ENCODE measurements around the gene GGTA1.

The GGTA1 gene

DNA sequence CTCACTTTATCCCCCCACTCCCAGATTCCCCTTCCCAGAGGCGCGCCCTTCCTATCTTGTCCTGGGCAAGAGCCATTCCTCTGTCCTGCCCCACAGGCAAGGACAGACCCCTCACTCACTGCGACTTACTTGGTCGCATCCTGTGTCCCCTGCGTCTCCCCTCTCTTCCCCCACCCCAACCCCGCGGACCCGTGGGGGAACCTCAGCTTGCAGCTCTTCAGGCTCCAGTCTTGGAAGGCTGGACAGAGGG, 542 bp downstream of the GGTA1 start:
- no peak for DNase-seq (ENCODE audit: low read depth in 2 of 2)

DNA sequence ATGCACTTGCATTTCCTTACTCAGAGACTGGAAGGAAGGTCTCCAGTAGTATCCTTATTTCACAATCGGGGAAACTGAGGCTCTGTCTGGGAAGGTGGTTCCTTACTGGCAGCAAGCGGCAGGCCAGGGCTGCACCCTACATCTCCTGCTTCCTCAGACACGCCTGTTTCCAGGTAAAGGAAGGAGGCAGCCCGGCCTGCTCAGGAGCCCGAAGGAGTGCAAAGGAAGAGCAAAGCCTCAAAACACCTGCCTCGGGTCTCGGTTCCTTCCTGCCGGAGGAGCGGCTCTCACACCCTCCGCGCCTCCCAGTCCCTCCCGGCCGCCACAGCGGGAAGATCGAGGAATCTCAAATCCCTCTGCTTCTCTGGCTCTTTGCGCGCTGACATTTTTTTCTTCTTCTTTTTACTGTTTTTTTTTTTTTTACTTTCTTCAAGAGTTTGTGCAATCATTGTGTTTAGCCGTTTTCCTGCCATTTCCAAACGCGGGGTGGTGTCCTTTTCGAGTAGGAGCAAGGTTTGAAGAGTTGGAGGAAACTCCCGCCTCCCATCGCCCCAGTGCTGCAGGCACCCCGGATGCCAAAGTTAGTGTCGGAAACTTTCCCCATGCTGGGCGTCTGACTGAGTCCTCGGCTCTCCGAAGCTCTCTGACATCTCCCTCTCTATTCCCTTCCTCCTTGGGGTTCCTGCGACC, 1.0 kb downstream of the GGTA1 start:
- no peak for DNase-seq (ENCODE audit: low read depth in 2 of 2)

DNA sequence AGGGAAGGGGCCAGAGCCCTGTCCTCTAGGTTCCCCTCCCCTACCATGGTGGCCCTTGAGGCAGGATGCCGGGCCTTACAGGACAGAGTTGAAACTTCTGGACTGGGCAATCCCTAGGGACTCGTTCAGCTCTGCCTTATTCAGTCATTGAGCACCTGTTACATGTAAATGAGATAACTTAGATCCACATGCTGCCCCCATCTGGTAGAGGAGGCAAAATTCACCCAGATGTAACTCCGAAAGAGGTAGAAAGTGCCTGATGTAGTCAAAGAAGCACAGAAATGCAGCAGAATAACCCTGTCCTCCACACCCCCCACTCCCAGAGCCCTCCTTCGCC, 1.5 kb downstream of the GGTA1 start:
- DNase-seq (ENCODE audit: low read depth in 2 of 2) = no peak

DNA sequence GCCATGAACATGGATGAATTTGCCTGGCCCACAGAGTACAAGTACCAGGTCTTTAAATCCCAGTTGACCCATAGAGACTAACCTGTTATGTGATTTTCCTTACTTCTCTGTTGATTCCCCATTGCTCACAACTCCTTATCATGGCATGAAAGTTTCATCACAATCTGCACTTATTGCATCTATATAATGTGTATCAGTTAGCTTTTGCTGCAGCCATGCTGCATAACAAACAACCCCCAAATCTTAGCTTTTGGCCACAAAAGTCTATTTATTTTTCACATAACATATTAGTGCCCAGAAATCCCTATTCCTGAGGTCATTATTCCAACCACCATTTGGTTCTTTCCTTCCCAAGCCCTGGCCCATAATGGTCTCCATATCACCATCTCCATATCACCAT, 3.7 kb downstream of the GGTA1 start:
- no peak for DNase-seq (ENCODE audit: low read depth in 2 of 2)

DNA sequence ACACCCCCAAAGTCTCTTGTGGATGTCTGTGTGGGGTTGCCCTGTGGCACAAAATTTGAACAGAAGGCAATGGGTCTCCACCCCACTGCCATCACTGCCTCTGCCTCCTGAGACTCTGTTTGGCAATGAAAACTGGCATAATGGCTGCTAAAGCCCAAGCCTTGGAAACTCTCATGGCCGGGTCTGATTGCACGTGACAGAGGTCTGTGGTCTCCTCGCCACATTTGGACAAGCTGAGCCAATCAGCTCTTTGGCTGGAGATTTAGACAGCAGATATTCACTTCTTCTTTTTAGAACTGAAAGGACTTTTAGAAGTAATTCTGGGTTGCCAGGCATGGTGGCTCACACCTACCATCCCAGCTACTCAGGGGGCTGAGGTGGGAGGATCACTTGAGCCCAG, 5.5 kb downstream of the GGTA1 start:
- no peak for DNase-seq (ENCODE audit: low read depth in 2 of 2)

DNA sequence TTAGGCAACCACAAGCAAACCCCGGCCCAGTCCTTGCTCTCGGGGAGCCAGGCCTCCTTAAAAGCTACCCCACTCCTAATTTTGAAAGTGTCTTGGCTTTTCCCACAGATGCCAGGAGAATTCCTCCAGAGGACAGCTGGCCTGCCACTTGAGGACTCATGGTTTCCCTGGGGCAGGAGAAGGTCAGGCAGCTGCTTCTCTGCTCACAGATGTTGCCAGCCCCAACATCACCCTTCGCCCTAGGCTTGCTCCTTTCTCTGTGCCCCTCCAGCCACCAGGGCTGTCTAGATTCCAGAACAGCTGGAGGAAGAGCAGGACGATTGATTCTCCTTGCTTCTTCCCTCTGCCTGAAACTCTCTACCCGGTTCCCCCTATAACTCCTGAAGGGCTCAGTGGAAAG, 8.5 kb downstream of the GGTA1 start:
- DNase-seq (ENCODE audit: low read depth in 2 of 2) = no peak

DNA sequence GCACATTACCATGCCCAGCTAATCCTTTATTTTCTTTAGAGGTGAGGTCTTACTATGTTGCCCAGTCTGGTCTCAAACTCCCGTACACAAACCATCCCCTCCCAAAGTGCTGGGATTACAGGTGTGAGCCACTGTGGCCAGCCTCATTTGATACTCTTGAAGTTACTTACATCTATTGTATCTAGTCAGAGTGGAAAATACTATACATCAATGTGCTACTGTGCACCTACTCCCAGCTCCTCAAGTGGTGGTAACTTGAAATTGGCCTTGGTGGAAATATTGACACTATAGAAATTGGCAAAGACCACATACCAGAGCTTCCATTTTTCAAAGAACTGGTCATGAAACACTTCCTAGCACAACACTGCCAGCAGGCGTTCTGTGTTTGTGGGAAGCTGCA, 10.3 kb downstream of the GGTA1 start:
- no peak for DNase-seq (ENCODE audit: low read depth in 2 of 2)

DNA sequence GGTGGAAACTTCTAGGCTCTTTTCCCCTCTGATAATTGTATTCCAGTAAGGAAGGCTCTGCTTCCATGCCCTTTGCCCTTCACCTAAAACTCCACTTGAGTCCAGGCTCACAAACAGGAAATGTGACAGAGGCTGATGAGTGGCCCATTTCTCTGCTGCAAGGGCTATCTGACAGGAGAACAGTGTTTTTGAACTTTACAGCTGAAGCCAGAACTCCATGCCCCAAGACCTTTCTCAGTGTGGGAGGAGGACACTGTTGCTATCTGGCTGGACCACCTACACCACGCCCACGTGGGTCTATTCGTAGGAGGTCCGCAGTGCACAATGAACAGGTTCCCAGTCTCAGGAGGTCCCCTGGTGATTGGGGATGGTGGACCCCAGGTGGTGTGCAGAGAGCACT, 13.6 kb downstream of the GGTA1 start:
- DNase-seq (ENCODE audit: low read depth in 2 of 2) = no peak

DNA sequence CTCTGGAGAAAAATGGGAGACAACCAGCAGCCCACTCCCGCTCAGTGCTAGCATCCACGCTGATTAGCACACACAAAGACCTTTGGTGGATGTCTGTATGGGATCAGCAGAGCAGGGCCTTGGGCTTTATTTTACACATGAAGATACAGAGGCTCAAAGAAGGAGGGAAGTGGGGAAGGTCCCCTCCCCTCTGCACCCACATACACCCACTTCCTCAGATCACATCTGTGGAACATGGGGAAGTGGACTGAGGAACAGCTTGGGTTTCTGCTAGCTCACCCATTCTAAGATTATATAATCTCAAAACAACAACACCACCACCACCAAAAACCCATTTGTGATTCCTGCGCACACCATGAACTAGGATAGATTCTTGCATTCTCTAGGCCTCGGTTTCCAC, 14.0 kb downstream of the GGTA1 start:
- DNase-seq (ENCODE audit: low read depth in 2 of 2) = no peak

DNA sequence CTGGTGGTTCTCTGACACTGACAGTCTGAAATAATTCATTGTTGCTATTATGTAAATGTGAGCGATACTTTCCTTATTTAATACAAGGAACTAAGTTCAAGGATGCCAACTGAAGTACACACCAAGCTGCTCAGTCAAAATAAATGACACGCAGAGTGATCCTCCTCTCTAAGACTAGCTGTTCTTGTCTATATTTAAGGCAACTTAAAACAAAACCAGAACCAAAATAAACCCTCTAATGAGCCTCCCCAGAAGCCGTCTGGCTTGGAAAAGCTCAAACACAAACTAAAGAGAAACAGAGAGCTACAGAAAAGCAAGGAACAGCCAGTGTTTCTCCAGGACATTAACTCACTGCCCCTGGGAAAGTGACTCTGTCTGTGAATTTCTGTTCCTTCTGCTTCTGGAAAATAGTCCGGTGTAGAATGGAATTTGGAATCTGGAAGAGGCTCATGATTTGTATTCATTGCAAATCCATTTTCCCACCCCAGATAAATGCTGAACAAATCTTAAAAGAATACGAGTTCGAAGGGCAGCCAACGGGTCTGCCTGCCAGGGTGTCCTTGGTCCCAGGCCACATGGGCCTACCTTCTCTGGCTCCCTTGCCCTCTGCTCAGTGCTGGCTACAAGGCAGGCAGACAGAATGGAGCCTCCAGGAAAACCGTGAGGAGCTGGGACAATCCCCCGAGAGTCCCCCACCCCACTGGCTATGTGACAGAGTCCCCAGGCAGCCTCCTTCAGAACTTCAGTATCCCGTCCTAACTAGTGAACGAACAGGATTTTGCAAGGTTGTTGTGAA, 14.8 kb downstream of the GGTA1 start:
- no peak for DNase-seq (ENCODE audit: low read depth in 2 of 2)

DNA sequence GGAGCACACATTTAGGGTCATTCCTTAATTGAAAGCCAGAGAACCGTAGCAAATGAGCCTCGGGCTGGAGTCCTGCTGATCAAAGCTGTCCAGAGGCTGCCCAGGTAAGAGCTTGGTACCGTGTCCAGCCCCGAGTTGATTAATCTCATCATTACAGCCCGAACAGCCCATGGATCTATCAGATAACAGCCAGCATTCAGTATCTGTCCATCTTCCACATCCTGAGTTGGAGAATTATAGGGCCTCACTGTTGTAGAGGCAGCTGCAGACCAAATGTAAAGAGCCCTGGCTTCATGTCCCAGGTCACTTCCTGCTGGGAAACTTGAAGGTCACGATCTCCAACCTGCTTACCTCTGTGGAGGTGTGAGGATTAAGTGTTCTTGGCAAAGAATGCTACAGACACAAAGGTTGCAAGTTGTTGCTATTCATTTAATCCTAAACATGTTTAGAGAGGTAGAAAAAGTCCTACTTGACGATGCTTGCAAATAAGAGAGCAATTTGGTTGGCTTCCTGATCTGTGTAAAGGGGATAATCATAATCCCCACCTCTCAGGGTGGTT, 16.1 kb downstream of the GGTA1 start:
- DNase-seq (ENCODE audit: low read depth in 2 of 2) = no peak

DNA sequence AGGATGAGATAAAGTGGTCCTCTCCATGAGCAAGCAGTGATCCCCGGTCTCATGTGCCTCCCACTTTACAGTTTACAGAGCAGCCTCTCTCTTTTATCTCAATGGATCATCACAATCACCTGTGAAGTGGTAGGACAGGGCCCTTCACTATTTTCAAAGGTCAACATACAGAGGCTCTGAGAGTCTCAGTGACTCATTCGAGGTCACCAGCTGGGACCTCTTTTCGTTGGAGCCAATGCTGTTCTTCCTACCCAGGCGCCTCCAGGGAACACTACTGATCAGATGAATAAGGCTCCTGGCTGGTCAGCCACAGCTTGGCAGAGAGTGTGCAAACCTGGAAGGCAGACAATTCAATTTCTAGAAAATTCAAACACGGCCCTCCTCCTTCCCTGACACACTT, 16.6 kb downstream of the GGTA1 start:
- no peak for DNase-seq (ENCODE audit: low read depth in 2 of 2)

DNA sequence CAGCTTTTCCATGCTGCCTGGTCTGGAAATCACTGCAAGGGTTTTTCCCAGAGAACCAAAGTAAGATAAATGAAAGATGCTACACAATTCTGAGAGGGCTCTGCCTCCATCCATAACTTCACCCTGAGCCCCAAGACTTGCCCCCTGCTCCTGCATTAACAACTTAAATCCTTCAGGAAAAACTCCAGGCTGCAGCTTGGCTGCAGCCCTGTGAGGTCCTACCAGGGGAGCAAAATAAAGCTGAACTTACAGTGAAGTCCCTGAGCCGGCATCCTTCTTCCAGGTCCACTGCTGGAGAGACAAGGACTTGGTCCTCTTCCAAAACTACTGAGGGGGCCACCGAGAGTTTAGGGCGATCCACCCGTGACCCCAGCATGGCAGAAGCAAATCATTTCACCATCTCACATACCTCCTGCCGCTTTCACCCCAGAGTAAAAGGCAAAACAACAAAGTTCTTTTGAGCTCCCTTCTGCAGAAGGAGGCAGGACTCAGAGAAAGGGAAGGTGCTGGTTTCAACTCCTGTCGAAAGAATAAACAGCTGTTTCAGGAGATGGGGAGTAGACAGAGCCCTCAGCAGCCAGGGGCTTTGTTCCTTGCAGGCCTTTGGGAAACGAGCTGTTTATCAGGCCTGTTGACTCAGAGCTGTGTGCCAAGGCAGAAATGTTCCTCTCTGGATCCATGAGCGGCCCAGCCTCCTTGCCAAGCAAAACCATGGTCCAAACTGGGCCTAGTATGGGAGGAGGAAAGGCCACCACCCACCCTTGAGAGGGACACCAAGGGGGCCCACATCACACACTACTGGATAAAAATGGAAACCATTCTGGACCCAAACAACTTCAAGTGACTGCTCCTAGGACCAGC, 20.6 kb downstream of the GGTA1 start:
- DNase-seq (ENCODE audit: low read depth in 2 of 2) = no peak

DNA sequence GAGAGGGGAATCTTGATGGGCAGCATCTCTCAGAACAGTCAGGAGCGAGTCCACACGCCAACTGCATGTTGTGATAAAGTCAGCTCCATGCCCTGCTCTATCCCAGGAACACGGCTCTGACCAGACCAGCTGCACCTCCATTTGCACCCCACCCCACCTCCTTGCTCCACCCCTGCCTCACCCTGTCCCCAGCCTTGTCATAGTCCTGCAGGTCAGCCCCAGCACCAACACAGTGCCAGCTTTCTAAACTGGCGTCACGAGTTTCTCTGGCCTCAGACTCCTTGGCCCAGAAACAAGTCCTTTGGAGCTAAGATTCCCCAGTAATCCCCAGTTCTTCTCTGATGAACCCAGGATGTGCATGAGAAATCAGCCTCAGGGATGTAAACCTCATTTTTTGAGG, 23.5 kb downstream of the GGTA1 start:
- DNase-seq (ENCODE audit: low read depth in 2 of 2) = no peak

DNA sequence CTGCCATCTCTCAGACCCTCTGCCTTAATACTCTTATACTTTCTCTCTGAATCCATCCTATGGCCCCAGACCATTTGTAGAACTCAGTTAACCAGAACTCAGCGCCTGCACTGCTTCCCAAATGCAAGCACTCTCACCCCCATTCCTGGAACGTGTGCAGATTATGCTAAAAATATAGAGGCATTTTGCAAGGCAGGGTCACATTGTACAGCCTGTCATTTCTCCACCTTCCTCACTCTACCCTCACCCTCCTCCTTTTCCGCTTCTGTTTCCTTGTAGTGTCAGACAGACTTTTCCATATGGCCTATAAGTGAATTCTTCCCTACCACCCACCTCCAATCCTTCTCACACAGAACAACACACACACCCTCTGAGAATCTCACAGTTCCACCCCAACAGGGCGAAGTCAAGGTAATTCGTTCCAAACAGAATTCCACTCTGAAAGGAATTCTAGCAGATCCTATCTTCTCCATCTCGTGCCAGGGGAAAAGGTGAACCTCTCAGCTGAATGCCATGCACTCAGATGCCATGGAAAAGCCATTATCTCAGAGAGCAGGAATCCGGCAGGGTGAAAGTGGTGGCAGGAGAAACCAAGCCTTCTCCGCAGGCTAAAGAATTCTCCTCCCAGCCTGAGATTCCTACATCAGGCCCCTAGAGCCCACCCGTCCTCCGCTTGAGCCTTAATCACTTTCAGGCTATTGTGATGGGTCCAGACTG, 25.3 kb downstream of the GGTA1 start:
- no peak for DNase-seq (ENCODE audit: low read depth in 2 of 2)

DNA sequence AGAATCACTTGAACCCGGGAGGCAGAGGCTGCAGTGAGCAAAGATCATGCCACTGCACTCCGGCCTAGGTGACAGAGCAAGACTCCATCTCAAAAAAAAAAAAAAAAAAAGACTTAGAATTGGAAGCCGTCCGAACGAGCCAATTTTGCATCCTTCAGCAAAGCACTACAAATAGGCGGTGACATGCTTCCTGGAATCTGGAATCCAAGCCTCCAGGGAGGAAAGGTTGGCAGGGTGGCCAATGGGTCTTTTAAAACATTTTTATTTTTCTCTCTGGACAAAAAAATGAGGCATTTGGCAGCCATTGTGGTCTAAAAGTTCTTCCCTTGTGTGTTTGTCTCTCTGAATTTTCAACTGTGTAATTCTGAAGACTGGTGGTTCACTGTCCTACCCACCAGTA, 26.4 kb downstream of the GGTA1 start:
- DNase-seq (ENCODE audit: low read depth in 2 of 2) = no peak

DNA sequence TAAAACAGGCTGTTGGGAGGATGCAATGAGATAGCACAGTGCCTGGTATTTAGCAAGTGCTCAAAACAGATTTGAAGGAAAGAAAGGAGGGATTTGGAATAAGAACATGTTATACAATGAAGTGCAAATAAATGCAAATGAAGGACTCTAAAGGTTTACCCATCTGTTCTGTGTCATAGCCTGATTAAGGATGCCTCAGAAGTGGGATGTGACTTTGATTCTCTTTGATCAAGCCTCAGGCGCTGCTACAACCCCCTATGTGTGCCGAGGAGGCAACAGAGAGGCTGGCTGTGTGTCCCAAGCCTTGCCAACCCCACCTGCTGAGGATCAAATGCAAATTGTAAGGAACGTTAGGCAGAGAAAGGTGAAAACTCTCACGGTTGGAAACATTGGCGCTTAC, 27.2 kb downstream of the GGTA1 start:
- DNase-seq (ENCODE audit: low read depth in 2 of 2) = no peak

DNA sequence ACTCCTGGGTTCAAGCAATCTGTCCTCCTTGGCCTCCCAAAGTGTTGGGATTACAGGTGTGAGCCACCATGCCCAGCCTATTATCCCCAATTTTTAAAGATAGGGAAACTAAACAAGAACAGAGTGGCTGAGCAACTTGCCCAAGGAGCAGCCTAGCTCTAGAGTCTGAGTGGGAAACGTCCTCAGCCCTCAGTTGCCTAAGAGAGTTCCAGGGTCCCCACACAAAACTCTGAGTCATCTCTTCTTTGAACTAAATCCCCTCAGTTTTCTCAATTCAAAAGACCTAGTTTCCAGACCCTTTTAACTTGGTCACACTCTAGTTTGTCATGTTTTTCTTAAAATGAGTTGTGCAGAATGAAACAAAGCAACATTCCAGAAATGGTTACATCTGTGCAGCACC, 33.5 kb downstream of the GGTA1 start:
- DNase-seq (ENCODE audit: low read depth in 2 of 2) = no peak

DNA sequence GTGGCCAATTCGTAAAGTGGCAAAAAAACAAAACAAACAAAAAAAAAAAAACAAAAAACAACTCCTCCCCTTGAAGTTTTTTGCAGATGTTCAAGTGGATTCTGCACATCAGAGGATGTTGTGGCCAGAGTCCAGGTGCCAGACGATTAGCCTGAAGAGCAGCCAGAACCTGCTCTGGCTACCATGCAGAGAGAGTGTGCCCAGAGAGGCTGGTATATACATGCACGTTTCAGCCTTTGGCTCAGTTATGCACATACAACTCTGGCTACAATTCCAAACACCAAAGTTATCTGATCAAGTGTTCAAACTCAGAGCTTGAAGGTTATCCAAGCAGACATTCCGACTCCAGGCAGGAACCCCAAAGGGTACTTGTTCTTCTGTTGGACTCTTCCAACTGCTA, 34.7 kb downstream of the GGTA1 start:
- DNase-seq (ENCODE audit: low read depth in 2 of 2) = no peak

DNA sequence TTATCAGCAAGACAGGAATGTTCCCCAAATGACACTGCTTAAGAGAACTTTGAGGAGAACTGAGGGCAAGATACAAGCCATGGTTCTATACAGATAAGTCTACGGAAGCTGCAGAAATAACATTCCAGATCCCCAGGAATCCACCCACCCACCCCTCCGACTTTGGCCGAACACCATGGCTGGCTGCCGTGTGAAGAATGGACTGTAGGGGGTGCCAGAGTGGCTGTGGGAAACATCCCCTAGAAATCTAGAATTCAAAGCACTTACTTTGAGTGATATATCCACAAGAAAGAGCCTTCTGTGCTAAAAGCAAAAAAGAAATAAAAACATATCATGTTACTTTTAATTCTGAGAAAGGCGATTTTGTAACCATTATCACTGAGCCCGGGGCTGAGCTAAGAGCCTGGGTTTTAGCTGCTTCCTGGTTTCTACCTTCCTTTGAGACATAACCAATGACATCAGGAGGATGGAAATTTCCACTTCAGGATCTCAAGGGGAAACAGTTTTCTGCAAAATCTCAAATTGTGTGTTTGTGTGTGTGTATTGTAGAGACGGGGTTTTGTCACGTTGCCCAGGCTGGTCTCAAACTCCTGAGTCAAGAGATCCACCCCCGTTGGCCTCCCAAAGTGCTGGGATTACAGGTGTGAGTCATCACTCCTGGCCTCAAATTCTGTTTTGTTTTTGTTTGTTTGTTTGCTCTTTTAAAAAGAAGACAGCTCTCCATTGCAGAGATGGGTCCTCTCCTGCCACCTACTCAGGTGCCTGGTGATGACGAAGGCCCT, 36.4 kb downstream of the GGTA1 start:
- no peak for DNase-seq (ENCODE audit: low read depth in 2 of 2)

DNA sequence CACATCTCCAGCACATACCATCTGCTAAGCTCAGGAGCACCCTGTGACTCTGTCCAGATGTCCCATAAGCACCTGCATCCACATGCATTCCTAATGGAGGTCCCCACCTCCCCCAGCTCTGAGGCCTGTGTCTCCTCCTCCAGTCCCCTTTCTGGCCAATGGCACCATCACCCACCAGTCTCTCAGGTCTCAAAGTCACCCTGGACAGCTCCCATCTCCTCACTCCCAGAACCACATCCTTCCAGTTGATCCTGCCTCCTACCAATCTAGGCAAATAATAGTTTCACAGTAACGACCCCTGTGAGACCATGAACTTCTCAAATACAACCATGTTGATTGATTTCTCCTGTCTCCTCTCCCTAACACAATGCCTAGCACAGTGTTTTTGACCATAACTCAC, 40.1 kb downstream of the GGTA1 start:
- no peak for DNase-seq (ENCODE audit: low read depth in 2 of 2)
